ENCODE data around the gene NR5A2. TPM values are rescaled to one million over a fixed set of nuclear protein-coding genes. Genes with fewer than 3 reads are reported as not detected.

The NR5A2 gene
- total RNA-seq, 2 donors from 2014 or later: 0.62 to 1.7 TPM

DNA sequence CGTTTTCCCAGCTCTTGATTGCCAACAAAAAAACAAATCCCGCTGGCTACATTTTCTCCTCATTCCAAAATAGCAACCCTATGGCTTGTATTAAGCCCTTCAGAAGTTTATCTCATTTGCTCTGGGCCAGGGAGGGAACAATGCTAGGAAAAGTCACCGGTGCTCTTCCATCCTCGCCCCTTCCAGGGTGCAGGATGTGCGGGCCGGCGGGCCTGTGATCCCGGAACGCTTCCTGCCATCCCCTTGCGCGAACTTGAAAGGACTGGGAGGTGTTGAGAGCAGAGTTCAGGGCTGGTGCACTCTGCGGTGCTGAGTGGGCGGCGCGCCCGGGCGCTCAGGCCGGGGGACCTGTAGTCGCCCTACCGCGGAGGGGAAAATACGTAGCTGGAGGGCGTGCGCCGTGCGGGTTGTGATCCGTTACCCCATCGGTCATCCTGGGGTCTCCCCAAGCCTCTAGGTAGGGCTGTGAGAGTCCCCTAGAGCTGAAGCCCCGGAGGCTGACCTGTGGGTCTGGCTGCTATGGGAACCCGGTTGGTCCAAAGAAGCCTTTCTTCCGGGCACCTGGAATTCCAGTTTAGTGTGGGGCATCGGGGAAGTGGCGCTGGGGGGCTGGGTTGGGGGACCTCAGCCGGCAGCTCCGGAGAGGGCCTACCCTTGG lies 13.1 kb downstream of the NR5A2 start:
- H3K9ac ChIP-seq (ENCODE audit: extremely low read depth, low read length, poor library complexity, severe bottlenecking): no peak overlapping the region
- 0 to 1% methylated on average over 8 to 35 of the region's 35 CpGs for WGBS, 2 experiments (ENCODE audit: insufficient coverage in 1 of 2, insufficient read length in 1 of 2)
- Mint-ChIP-seq H3K4me3 (peak overlapping the region; percentile 63), H3K36me3 (ENCODE audit: low read depth) (no peaks in the 10 kb centered on the region), H3K4me1 (peaks cover 46% of the 10 kb centered on the region), H3K27me3 (ENCODE audit: insufficient read depth) (peaks cover 41% of the 10 kb centered on the region), H3K27ac (no peak overlapping the region), H3K9me3 (no peaks in the 10 kb centered on the region)
- TF ChIP-seq, protein P1, sequence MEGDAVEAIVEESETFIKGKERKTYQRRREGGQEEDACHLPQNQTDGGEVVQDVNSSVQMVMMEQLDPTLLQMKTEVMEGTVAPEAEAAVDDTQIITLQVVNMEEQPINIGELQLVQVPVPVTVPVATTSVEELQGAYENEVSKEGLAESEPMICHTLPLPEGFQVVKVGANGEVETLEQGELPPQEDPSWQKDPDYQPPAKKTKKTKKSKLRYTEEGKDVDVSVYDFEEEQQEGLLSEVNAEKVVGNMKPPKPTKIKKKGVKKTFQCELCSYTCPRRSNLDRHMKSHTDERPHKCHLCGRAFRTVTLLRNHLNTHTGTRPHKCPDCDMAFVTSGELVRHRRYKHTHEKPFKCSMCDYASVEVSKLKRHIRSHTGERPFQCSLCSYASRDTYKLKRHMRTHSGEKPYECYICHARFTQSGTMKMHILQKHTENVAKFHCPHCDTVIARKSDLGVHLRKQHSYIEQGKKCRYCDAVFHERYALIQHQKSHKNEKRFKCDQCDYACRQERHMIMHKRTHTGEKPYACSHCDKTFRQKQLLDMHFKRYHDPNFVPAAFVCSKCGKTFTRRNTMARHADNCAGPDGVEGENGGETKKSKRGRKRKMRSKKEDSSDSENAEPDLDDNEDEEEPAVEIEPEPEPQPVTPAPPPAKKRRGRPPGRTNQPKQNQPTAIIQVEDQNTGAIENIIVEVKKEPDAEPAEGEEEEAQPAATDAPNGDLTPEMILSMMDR (conservative IDR thresholded peaks at IDR 0.05): no peak
- peak; percentile 87 for DNase-seq
- peak overlapping the region; percentile 77 for H3K4me3 ChIP-seq (ENCODE audit: low read length)
- H3K4me1 ChIP-seq (ENCODE audit: control insufficient read depth, insufficient read depth, low read length): peaks cover 10% of the 10 kb centered on the region
- H3K27me3 ChIP-seq (ENCODE audit: control insufficient read depth, insufficient read depth, low read length, poor library complexity, severe bottlenecking): peaks cover 96% of the 10 kb centered on the region
- no peaks in the 10 kb centered on the region for H3K9me3 ChIP-seq (ENCODE audit: control insufficient read depth, low read length)
- H3K27ac ChIP-seq (ENCODE audit: low read depth, low read length): no peak overlapping the region
- no peaks in the 10 kb centered on the region for H3K36me3 ChIP-seq (ENCODE audit: control insufficient read depth, insufficient read depth, low read length)

DNA sequence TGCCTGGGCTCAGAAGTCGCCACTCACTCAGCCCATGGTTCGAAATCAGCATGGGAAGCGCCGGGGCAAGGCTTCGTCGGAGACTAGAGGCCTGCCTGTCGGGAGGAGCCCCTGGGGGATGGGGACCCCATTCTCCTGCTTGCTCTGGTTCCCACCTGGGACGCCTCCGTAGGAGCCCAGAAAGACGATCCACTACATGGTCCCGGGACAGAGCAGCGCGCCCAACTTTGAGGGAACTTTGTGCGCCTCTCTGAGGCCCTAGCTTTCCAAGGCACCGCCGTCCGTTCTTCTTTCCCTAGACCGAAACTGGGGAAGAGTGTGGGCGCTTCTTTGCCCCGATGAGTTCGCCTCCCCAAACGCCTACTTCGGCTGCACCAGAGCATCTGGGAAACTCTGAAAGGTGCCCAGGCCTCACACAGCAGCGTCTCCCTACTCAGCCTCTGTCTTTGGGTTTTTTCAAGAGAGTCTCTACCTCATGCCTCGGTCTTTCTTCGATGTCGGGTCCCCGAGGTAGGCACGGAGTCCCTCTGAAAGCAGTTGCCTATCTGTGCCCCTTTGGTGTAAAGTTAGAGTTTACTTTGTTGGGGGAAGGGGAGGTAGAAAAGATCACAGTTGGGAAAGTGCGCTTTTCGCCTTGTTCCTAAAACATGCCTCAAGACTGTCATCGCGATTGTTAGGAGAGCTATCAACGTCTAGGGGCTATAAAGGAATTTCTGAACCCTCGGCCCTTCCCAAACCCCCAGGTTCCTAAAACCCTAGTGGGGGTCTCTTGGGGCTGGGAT lies 14.0 kb downstream of the NR5A2 start:
- H3K27me3 ChIP-seq (ENCODE audit: control insufficient read depth, insufficient read depth, low read length, poor library complexity, severe bottlenecking): peaks cover 87% of the 10 kb centered on the region
- DNase-seq: peak; percentile 76
- TF ChIP-seq, protein P1 (conservative IDR thresholded peaks at IDR 0.05): no peak
- no peaks in the 10 kb centered on the region for H3K36me3 ChIP-seq (ENCODE audit: control insufficient read depth, insufficient read depth, low read length)
- Mint-ChIP-seq H3K9me3 (no peaks in the 10 kb centered on the region), H3K4me3 (peak overlapping the region; percentile 63), H3K27ac (no peak overlapping the region), H3K36me3 (ENCODE audit: low read depth) (no peaks in the 10 kb centered on the region), H3K4me1 (peaks cover 38% of the 10 kb centered on the region), H3K27me3 (ENCODE audit: insufficient read depth) (peaks cover 41% of the 10 kb centered on the region)
- H3K4me1 ChIP-seq (ENCODE audit: control insufficient read depth, insufficient read depth, low read length): peaks cover 4% of the 10 kb centered on the region
- H3K27ac ChIP-seq (ENCODE audit: low read depth, low read length): no peak overlapping the region
- 12 to 14% methylated on average over 23 to 35 of the region's 35 CpGs for WGBS, 2 experiments (ENCODE audit: insufficient coverage in 1 of 2, insufficient read length in 1 of 2)
- peak overlapping the region; percentile 77 for H3K4me3 ChIP-seq (ENCODE audit: low read length)
- H3K9ac ChIP-seq (ENCODE audit: extremely low read depth, low read length, poor library complexity, severe bottlenecking): no peak overlapping the region
- no peaks in the 10 kb centered on the region for H3K9me3 ChIP-seq (ENCODE audit: control insufficient read depth, low read length)

DNA sequence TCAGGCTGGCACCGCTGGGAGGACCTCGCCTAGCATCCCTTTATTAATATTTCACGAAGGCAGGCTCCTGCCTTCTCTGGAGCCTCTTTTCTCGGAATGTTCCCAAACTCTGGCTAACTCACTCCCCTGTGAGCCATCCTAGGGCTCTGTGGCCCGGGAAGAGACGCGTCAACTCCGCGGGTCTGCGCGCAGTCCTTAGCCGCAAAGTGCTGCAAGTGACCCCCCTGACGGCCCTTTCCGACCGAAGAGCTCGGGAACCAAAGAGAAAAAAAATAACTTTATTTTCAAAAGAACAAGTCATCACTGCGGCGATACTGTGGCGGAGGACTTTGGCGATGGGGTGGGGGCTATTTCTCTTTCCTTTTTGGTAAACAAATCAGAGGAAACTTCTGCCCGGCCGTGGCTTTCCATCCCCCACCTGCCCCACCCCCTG lies 14.6 kb downstream of the NR5A2 start:
- H3K4me3 Mint-ChIP-seq: peak overlapping the region; percentile 63
- peaks cover 41% of the 10 kb centered on the region for H3K27me3 Mint-ChIP-seq (ENCODE audit: insufficient read depth)
- no peaks in the 10 kb centered on the region for H3K9me3 ChIP-seq (ENCODE audit: control insufficient read depth, low read length)
- no peaks in the 10 kb centered on the region for H3K9me3 Mint-ChIP-seq
- H3K4me3 ChIP-seq (ENCODE audit: low read length): peak overlapping the region; percentile 77
- TF ChIP-seq, protein P1 (conservative IDR thresholded peaks at IDR 0.05): no peak
- H3K27ac Mint-ChIP-seq: no peak overlapping the region
- H3K36me3 Mint-ChIP-seq (ENCODE audit: low read depth): no peaks in the 10 kb centered on the region
- H3K4me1 Mint-ChIP-seq: peaks cover 33% of the 10 kb centered on the region
- no peak overlapping the region for H3K9ac ChIP-seq (ENCODE audit: extremely low read depth, low read length, poor library complexity, severe bottlenecking)
- DNase-seq: peak; percentile 74
- H3K27me3 ChIP-seq (ENCODE audit: control insufficient read depth, insufficient read depth, low read length, poor library complexity, severe bottlenecking): peaks cover 81% of the 10 kb centered on the region
- H3K27ac ChIP-seq (ENCODE audit: low read depth, low read length): no peak overlapping the region
- WGBS, 2 experiments (ENCODE audit: insufficient coverage in 1 of 2, insufficient read length in 1 of 2): 0 to 2% methylated on average over 2 to 18 of the region's 22 CpGs
- peaks cover 4% of the 10 kb centered on the region for H3K4me1 ChIP-seq (ENCODE audit: control insufficient read depth, insufficient read depth, low read length)
- H3K36me3 ChIP-seq (ENCODE audit: control insufficient read depth, insufficient read depth, low read length): no peaks in the 10 kb centered on the region
